Upper lobe of left lung (tissue), 6 donors: Measurements from ENCODE around the gene SLC19A2. TPM values are rescaled to one million over a fixed set of nuclear protein-coding genes. Genes with fewer than 3 reads are reported as not detected.
A peak's percentile ranks its signal among the peaks of the same experiment; 100 is the strongest.

Experiments used
- ATAC-seq, 2 donors: fragments of 200-7000 bp; cut with Tn5 transposase; one replicate each; pipeline ENCODE4 v1.9.1; 2022; ENCODE audit warnings: mild to moderate bottlenecking in 2 of 2, moderate library complexity in 2 of 2; ENCODE audit not compliant: low FRiP score in 2 of 2
- DNase-seq, 2 donors: peaks; one replicate each; pipeline ENCODE4 v3.0.0-alpha.2; 2019 to 2020
- H3K27ac ChIP-seq, 4 donors: fragments of 200-600 bp; sonication (generic); one replicate each; pipeline ENCODE4 v1.5.1; 2016 to 2019
- H3K27me3 ChIP-seq, 4 donors: fragments of 200-600 bp; sonication (generic); one replicate each; pipeline ENCODE4 v1.5.1; 2017 to 2019
- H3K36me3 ChIP-seq, 4 donors: fragments of 200-600 bp; sonication (generic); one replicate each; pipeline ENCODE4 v1.5.1; 2016 to 2019
- H3K4me1 ChIP-seq, 4 donors: fragments of 200-600 bp; sonication (generic); one replicate each; pipeline ENCODE4 v1.5.1; 2018 to 2019
- H3K4me3 ChIP-seq, 4 donors: fragments of 200-600 bp; sonication (generic); one replicate each; pipeline ENCODE4 v1.5.1; 2017 to 2019; ENCODE audit warnings: mild to moderate bottlenecking in 2 of 4, moderate library complexity in 1 of 4
- H3K9me3 ChIP-seq, 4 donors: fragments of 200-600 bp; sonication (generic); one replicate each; pipeline ENCODE4 v1.5.1; 2018 to 2019
- EP300 ChIP-seq, 4 donors: sonication (generic); formaldehyde crosslinking; IDR thresholded peaks; one replicate each; pipeline ENCODE4 v1.5.1; 2017; ENCODE audit warnings: antibody characterized with exemption in 4 of 4, control low read depth in 2 of 4
- POLR2A ChIP-seq, 4 donors: fragments of 450-650 bp; IDR thresholded peaks; one replicate each; pipeline ENCODE4 v1.5.1; 2016 to 2017; ENCODE audit warnings: antibody characterized with exemption in 4 of 4, mild to moderate bottlenecking in 2 of 4
- POLR2AphosphoS5 ChIP-seq, 2 donors: sonication (generic); formaldehyde crosslinking; IDR thresholded peaks; one replicate each; pipeline ENCODE4 v1.5.1; 2017; ENCODE audit warnings: antibody characterized with exemption in 2 of 2
- WGBS, 2 donors: methylation state at CpG; one replicate each; pipeline ENCODE4 v1.1.5; 2017 to 2018; 5-methylcytosine and 5-hydroxymethylcytosine counted together
- total RNA-seq, 6 donors: library from RNA; depleted of rRNA in 4 of 6; stranded (reverse); fragments of >200 nt in 4 of 6; gene quantifications; one replicate each; pipeline versions ENCODE4 v1.1.0 to v1.2.1, GENCODE V29; 2016 to 2021
- TF ChIP-seq, protein P1 (sequence below), 6 experiments: fragments of 450-650 bp in 4 of 6; fragments of 200-600 bp in 2 of 6; sonication (generic) in 2 of 6; IDR thresholded peaks; one replicate each; pipeline ENCODE4 v1.5.1; 2016 to 2019; ENCODE audit warnings: antibody characterized with exemption in 6 of 6
- donor health status: DM: no; HTN: no; CAD: no; lungs with moderate emphysema.
- donor health status: DM: no; HTN: yes; CAD: no; lungs with severe emphysema.

SLC19A2 gene
- total RNA-seq, 6 donors from 2014 or later = 8.4 to 37.1 (median 13.6) TPM

DNA sequence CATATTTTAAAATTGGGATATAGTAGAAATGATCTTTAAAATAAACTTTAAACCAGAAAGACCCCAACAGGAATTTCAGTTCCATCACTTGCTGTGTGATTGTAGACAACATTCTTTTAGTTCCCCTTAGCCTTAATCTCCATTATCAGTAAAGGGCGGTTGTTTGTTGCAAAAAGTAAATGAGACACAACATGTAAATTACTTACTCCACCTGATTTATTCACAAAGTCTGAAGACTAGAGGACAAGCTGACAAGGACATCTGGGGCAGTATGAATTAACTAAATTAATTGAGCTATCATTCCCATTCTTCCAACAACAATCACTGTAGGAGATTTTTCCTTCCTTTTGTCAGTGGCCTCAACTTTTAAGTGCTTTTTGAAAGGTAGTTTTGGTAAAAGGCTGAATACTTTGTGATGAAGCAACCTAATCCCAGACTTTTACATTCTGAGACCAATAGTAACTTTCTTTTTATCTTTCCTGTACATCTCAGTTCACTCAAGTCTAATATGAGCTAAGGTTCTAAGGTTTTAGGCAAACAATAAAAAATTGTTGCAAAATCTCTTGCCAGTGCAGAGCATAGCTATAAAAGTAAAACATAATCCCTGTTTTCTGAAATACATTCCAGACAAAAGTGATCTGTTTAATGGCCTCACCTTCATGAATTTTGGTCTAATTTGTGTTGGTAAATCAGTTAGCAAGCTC lies 6.2 kb downstream of the SLC19A2 start:
- DNase-seq = no peak

DNA sequence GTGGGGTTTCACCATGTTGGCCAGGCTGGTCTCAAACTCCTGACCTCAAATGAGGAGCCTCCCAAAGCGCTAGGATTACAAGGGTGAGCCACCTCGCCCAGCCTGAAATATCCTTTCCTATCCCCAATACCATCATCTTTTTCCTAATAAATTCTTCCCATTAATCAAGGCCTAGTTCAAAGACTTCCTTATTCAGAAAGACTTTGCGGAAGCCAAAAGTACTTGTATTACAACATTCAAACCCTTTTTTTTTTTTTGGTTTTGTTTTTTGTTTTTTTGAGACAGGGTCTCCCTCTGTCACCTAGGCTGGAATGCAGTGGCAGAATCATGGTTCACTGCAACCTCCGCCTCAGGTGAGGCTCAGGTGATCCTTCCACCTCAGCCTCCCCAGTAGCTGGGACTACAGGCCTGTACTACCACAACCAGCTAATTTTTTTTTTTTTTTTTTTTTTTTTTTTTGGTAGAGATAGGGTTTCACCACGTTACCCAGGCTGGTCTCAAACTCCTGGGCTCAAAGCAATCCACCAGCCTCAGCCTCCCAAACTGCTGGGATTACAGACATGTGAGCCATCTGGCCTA lies 7.6 kb downstream of the SLC19A2 start:
- Histone ChIP-seq H3K36me3 (peaks cover 0 to 17% (median 3%) of the 10 kb centered on the region in 4 donors), H3K27me3 (no peaks in the 10 kb centered on the region), H3K4me3 (no peak overlapping the region), H3K27ac (no peak overlapping the region), H3K9me3 (no peaks in the 10 kb centered on the region), H3K4me1 (peaks cover 0 to 3% (median under 1%) of the 10 kb centered on the region in 4 donors)
- TF ChIP-seq, protein P1, sequence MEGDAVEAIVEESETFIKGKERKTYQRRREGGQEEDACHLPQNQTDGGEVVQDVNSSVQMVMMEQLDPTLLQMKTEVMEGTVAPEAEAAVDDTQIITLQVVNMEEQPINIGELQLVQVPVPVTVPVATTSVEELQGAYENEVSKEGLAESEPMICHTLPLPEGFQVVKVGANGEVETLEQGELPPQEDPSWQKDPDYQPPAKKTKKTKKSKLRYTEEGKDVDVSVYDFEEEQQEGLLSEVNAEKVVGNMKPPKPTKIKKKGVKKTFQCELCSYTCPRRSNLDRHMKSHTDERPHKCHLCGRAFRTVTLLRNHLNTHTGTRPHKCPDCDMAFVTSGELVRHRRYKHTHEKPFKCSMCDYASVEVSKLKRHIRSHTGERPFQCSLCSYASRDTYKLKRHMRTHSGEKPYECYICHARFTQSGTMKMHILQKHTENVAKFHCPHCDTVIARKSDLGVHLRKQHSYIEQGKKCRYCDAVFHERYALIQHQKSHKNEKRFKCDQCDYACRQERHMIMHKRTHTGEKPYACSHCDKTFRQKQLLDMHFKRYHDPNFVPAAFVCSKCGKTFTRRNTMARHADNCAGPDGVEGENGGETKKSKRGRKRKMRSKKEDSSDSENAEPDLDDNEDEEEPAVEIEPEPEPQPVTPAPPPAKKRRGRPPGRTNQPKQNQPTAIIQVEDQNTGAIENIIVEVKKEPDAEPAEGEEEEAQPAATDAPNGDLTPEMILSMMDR (IDR thresholded peaks at IDR 0.05) = no peak
- no peak for TF ChIP-seq POLR2A (IDR thresholded peaks at IDR 0.05)
- no peak for TF ChIP-seq POLR2AphosphoS5 (IDR thresholded peaks at IDR 0.05)
- TF ChIP-seq EP300 (IDR thresholded peaks at IDR 0.05) = no peak
- ATAC-seq (peak in 1 of 2 donors; percentile 22), DNase-seq (no peak)
- WGBS, 2 donors = 86 to 87% methylated on average over 4 to 5 of the region's 5 CpGs

More for the DNA sequence above, 6.2 kb downstream of the SLC19A2 start:
- Histone ChIP-seq H3K9me3 (no peaks in the 10 kb centered on the region), H3K27me3 (no peaks in the 10 kb centered on the region), H3K27ac (no peak overlapping the region), H3K4me1 (peaks cover 0 to 13% (median 8%) of the 10 kb centered on the region in 4 donors), H3K36me3 (peaks cover 0 to 17% (median 3%) of the 10 kb centered on the region in 4 donors), H3K4me3 (no peak overlapping the region)
- 83 to 95% methylated on average over 1 of the region's 1 CpG for WGBS, 2 donors
- TF ChIP-seq POLR2AphosphoS5 (IDR thresholded peaks at IDR 0.05) = no peak
- no peak for TF ChIP-seq POLR2A (IDR thresholded peaks at IDR 0.05)
- TF ChIP-seq, protein P1 (IDR thresholded peaks at IDR 0.05) = no peak
- TF ChIP-seq EP300 (IDR thresholded peaks at IDR 0.05) = no peak
- ATAC-seq = no peak

DNA sequence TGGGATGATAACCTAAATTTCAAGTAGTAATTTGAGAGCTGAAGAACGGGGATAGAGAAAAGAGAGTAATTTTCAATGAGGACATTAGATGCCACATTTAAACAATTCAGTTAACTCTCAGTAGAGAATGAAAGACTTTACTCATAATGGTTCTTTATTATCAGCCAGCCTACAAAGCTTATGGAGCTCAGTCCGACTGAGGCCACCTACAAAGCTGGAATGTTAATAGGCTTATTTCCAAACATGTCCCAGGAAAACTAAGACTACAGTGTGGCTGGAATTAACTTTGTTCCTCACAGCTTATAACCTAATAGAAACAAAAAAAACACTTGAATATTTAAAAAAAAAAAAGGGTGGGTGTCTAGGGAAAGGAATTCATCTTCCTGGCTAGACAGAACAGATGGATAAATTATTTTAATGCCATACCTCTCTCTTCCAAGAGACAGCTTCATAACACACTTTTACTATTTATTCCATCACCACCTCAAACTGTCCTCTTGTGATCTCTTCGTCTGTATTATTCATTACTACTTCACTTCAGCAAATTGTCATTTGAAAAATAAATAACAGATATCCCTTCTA lies 9.8 kb downstream of the SLC19A2 start:
- no peak for DNase-seq
- no peak overlapping the region for H3K27ac ChIP-seq

DNA sequence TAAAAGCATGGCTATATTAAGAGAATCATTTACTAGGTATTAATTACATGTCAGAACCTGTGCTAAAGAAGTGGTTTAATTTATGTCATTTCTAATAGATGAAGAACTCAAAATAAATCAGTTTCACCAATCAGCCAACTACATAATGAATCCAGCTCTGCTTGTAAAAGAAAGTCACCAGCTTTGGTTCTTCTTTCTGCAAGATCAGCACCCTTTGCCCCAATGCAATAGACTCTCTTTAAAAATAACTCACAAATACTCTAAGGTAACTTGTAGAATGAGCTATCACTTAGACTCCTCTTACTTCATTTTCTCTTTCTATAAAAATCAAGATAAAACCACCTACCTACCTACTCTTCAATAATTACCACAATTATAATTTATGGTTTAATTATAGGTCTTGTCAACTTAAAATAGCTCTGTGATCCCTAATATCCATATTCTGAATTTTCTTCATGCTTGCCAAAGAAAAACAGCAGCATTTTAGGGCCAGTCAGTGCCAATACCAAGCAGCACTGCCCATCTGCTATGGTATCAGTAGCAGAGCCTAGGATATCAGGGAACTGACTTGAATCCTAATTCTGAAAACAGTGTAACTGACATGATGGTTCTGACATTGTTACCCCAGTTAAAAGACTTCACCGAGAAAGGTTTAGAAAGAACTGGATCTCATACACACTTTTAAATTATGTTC lies 11.3 kb downstream of the SLC19A2 start:
- Histone ChIP-seq H3K36me3 (peaks cover 0 to 20% (median 3%) of the 10 kb centered on the region in 4 donors), H3K9me3 (no peaks in the 10 kb centered on the region), H3K4me1 (no peaks in the 10 kb centered on the region), H3K4me3 (no peak overlapping the region), H3K27ac (no peak overlapping the region), H3K27me3 (no peaks in the 10 kb centered on the region)
- 80 to 93% methylated on average over 1 of the region's 1 CpG for WGBS, 2 donors
- DNase-seq = no peak
- no peak for ATAC-seq
- TF ChIP-seq POLR2A (IDR thresholded peaks at IDR 0.05) (no peak), EP300 (IDR thresholded peaks at IDR 0.05) (no peak), POLR2AphosphoS5 (IDR thresholded peaks at IDR 0.05) (no peak)
- TF ChIP-seq, protein P1 (IDR thresholded peaks at IDR 0.05) = no peak

More for the DNA sequence above, 9.8 kb downstream of the SLC19A2 start:
- Histone ChIP-seq H3K27me3 (no peaks in the 10 kb centered on the region), H3K4me1 (no peaks in the 10 kb centered on the region), H3K9me3 (no peaks in the 10 kb centered on the region), H3K36me3 (peaks cover 0 to 17% (median 3%) of the 10 kb centered on the region in 4 donors), H3K4me3 (no peak overlapping the region)
- ATAC-seq = no peak
- TF ChIP-seq EP300 (IDR thresholded peaks at IDR 0.05) (no peak), POLR2AphosphoS5 (IDR thresholded peaks at IDR 0.05) (no peak), POLR2A (IDR thresholded peaks at IDR 0.05) (no peak)
- TF ChIP-seq, protein P1 (IDR thresholded peaks at IDR 0.05) = no peak
- WGBS, 2 donors = 78 to 90% methylated on average over 3 of the region's 3 CpGs
